GM18909 (cell line): ENCODE data around the gene ALDH3A1.
A peak's percentile ranks its signal among the peaks of the same experiment; 100 is the strongest.
"Not testable (repeated sequence)": the region's sequence is repeated elsewhere in the genome, so short reads cannot be mapped to it uniquely, and the experiment has no call there.

ENCODE experiments used
- ATAC-seq: cut with Tn5 transposase; IDR thresholded peaks from one replicate; pipeline ENCODE4 v1.9.1; 2021; ENCODE audit warnings: mild to moderate bottlenecking; ENCODE audit not compliant: unreplicated experiment, poor library complexity

ALDH3A1 gene

GRCh38 chr17:19747829-19748806, at the start of gene ALDH3A1:
ALDH3A1 (minus strand) TSS chr17:19748298; CDS start chr17:19745129, 3,169 bp downstream.
- ATAC-seq: no peak

GRCh38 chr17:19796457-19796856, 48.4 kb upstream of the ALDH3A1 start:
- no peak for ATAC-seq

- no peak for ATAC-seq
Observed at GRCh38 chr17:19791918-19792550, 43.9 kb upstream of the ALDH3A1 start.

- no peak for ATAC-seq
Observed at GRCh38 chr17:19787733-19788357, 39.7 kb upstream of the ALDH3A1 start.

GRCh38 chr17:19785854-19786253, 37.8 kb upstream of the ALDH3A1 start:
- no peak for ATAC-seq

- no peak for ATAC-seq
Observed at GRCh38 chr17:19781488-19782458, 33.7 kb upstream of the ALDH3A1 start.

- no peak for ATAC-seq
Observed at GRCh38 chr17:19780846-19781245, 32.7 kb upstream of the ALDH3A1 start.

- no peak for ATAC-seq
Observed at GRCh38 chr17:19773534-19773933, 25.4 kb upstream of the ALDH3A1 start.

- no peak for ATAC-seq
Observed at GRCh38 chr17:19771971-19772630, 24.0 kb upstream of the ALDH3A1 start.

GRCh38 chr17:19770985-19771735, 23.1 kb upstream of the ALDH3A1 start:
- ATAC-seq: no peak

- ATAC-seq: no peak
Observed at GRCh38 chr17:19769946-19770652, 22.0 kb upstream of the ALDH3A1 start.

- no peak for ATAC-seq
Observed at GRCh38 chr17:19768046-19768782, 20.1 kb upstream of the ALDH3A1 start.

- peak; percentile 69 for ATAC-seq
Observed at GRCh38 chr17:19766421-19767270, 18.5 kb upstream of the ALDH3A1 start.

GRCh38 chr17:19766016-19766415, 17.9 kb upstream of the ALDH3A1 start:
- ATAC-seq: no peak

GRCh38 chr17:19763991-19764390, 15.9 kb upstream of the ALDH3A1 start:
- ATAC-seq: not testable (repeated sequence)

GRCh38 chr17:19763416-19763815, 15.3 kb upstream of the ALDH3A1 start:
- ATAC-seq: no peak
